ENCODE data around the gene ACOT8.
"Not testable (repeated sequence)": the region's sequence is repeated elsewhere in the genome, so short reads cannot be mapped to it uniquely, and the experiment has no call there.

ACOT8 gene

DNA sequence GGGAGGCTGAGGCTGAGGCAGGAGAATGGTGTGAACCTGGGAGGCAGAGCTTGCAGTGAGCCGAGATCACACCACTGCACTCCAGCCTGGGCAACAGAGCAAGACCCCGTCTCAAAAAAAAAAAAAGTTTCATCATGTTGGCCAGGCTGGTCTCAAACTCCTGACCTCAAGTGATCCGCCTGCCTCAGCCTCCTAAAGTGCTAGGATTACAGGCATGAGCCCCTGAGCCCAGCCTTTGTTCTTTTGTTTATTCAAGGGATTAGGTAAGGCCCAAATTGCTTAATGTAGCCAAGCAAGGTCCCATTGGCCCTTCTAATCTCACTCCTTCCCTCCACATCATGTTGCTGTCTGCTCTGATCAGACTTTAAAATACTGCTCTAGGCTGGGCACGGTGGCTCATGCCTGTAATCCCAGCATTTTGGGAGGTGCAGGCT is 27.5 kb downstream of the ACOT8 start:
- not testable (repeated sequence) for H3K36me3 ChIP-seq (ENCODE audit: control insufficient read depth in 1 of 2, insufficient read depth in 2 of 2, low read length in 2 of 2); H3K9ac ChIP-seq (ENCODE audit: low read depth in 1 of 2, low read length in 2 of 2); H3K4me3 ChIP-seq (ENCODE audit: low read depth in 1 of 2, low read length in 2 of 2); H3K9me3 ChIP-seq (ENCODE audit: control insufficient read depth in 1 of 2, low read length in 2 of 2); H3K27me3 ChIP-seq (ENCODE audit: control insufficient read depth in 1 of 2, insufficient read depth in 2 of 2, low read length in 2 of 2); H3K27ac ChIP-seq (ENCODE audit: low read depth, low read length)
- H3K4me1 ChIP-seq (ENCODE audit: control insufficient read depth in 1 of 2, insufficient read depth in 2 of 2, low read length in 2 of 2), result peaks cover 15 to 16% of the 10 kb centered on the region in 2 donors

DNA sequence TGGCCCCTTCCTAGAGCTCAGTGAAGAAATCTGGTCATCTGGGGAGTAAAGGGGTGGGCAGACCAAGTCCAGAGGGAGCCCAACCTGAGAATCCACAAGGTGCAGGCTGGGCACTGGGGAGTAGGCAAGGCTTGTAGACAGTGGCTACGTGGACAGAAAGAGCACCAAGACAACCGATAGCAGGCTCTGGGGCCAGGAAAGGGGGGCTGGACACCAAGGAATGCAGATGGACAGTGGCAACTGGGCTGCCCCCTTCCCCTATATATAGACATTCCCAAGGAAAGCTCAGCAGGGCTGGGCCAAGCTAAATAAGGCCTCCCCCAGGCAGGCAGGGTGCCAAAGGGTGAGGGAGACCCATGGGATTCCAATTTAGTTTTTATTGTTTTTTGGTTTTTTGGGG is 28.6 kb downstream of the ACOT8 start:
- no peaks in the 10 kb centered on the region for H3K27me3 ChIP-seq (ENCODE audit: control insufficient read depth in 1 of 2, insufficient read depth in 2 of 2, low read length in 2 of 2)
- no peaks in the 10 kb centered on the region for H3K9me3 ChIP-seq (ENCODE audit: control insufficient read depth in 1 of 2, low read length in 2 of 2)
- no peak overlapping the region for H3K27ac ChIP-seq (ENCODE audit: low read depth, low read length)
- H3K36me3 ChIP-seq (ENCODE audit: control insufficient read depth in 1 of 2, insufficient read depth in 2 of 2, low read length in 2 of 2), result no peaks in the 10 kb centered on the region
- peaks cover 10 to 18% of the 10 kb centered on the region in 2 donors for H3K4me1 ChIP-seq (ENCODE audit: control insufficient read depth in 1 of 2, insufficient read depth in 2 of 2, low read length in 2 of 2)
- H3K9ac ChIP-seq (ENCODE audit: low read depth in 1 of 2, low read length in 2 of 2), result no peak overlapping the region
- no peak overlapping the region for H3K4me3 ChIP-seq (ENCODE audit: low read depth in 1 of 2, low read length in 2 of 2)

DNA sequence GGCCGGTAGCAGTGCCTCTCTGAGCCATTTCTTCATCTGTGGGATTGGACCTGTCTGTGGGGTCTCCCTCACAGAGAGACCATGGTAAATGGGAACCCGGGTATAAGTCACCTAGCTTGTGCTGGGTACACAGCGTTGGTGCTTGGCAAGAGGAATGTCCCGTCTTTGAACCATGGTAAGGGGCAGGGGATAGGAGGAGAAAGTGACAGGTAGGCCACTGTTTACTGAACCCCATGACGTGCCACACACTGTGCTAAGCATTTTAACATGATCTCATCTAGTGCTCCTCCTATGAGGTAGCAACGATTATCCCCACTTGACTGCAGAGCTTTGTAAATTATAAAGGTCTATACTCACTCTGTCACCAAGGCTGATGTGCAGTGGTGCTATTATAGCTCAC is 29.5 kb downstream of the ACOT8 start:
- no peaks in the 10 kb centered on the region for H3K36me3 ChIP-seq (ENCODE audit: control insufficient read depth in 1 of 2, insufficient read depth in 2 of 2, low read length in 2 of 2)
- peaks cover 9 to 19% of the 10 kb centered on the region in 2 donors for H3K4me1 ChIP-seq (ENCODE audit: control insufficient read depth in 1 of 2, insufficient read depth in 2 of 2, low read length in 2 of 2)
- no peak overlapping the region for H3K4me3 ChIP-seq (ENCODE audit: low read depth in 1 of 2, low read length in 2 of 2)
- H3K27ac ChIP-seq (ENCODE audit: low read depth, low read length), result no peak overlapping the region
- H3K9me3 ChIP-seq (ENCODE audit: control insufficient read depth in 1 of 2, low read length in 2 of 2), result no peaks in the 10 kb centered on the region
- H3K9ac ChIP-seq (ENCODE audit: low read depth in 1 of 2, low read length in 2 of 2), result no peak overlapping the region
- peaks cover 0 to 3% of the 10 kb centered on the region in 2 donors for H3K27me3 ChIP-seq (ENCODE audit: control insufficient read depth in 1 of 2, insufficient read depth in 2 of 2, low read length in 2 of 2)

DNA sequence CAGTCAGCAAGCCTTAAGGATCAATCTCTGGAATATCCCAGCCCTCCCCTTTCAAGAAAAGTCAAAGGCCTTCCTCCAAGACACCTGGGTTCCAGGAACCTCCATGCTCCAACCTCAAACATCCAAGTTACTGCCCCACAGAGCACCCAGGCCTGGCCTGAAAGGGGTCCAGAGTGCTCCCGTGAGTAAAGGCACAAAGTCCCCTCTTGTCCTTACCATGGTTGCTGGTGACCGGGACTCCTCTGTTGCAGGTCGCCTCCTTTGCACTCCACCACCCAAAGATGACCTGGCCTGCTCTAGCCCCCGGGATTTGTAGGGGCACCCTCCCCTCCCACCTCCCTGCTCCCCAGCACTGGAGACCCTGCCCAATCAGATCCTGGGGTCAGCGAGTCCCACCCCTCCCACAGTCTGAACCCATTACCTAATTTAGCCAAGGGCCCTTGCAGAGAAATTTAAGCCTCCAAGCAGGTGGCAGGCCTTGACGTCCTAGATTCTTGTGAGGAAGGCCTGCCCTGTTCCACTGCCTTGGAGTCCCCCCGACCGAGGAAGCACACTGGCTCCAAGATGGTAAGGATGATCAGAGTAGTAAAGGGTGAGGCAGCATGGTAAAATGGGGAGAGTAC is 30.1 kb downstream of the ACOT8 start, which contains the start of gene TNNC2:
TNNC2 (minus strand) TSS at position 283 of the 623 bp plus-strand sequence; CDS start at position 219, 64 bp downstream.
- no peak within 1 kb of the TSS for H3K4me3 ChIP-seq (ENCODE audit: low read depth in 1 of 2, low read length in 2 of 2)
- no peaks in the 10 kb centered on the region for H3K36me3 ChIP-seq (ENCODE audit: control insufficient read depth in 1 of 2, insufficient read depth in 2 of 2, low read length in 2 of 2)
- no peaks in the 10 kb centered on the region for H3K9me3 ChIP-seq (ENCODE audit: control insufficient read depth in 1 of 2, low read length in 2 of 2)
- H3K9ac ChIP-seq (ENCODE audit: low read depth in 1 of 2, low read length in 2 of 2), result no peak within 1 kb of the TSS
- H3K27ac ChIP-seq (ENCODE audit: low read depth, low read length), result no peak within 1 kb of the TSS
- H3K4me1 ChIP-seq (ENCODE audit: control insufficient read depth in 1 of 2, insufficient read depth in 2 of 2, low read length in 2 of 2), result peaks cover 11 to 23% of the 10 kb centered on the region in 2 donors
- H3K27me3 ChIP-seq (ENCODE audit: control insufficient read depth in 1 of 2, insufficient read depth in 2 of 2, low read length in 2 of 2), result peaks cover 0 to 3% of the 10 kb centered on the region in 2 donors

DNA sequence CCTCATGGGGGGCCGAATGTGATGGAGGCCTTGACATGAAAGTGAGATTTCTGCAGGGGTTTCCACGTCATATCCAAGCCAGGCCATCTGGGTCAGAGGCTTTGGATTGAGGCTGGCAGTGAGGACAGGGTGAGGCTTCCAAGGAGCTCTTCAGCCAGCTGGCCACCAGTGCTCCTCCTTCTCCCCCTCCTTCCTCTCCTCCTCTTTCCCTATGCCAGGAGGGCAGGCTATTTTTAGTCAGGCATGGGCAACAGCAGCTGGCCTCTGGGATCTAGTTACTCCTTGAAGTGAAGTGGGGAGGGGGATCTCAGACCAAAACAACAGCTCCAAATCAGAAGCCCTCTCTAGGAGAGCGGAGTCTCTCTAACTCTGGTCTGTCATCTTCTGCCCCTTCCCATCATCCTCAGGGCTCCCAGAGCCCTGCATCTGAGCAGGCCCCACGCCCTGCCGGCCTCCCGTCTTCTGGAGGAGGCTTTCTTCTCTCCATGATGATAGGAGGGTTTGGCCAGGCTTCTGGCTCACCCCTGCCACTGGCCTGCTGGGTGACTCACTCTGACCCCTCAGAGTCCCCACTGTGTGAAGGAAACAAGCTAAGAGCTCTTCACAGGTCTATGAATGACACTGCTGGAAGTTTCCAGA is 30.7 kb downstream of the ACOT8 start:
- Histone ChIP-seq H3K4me3 (ENCODE audit: low read depth in 1 of 2, low read length in 2 of 2) (no peak overlapping the region), H3K27me3 (ENCODE audit: control insufficient read depth in 1 of 2, insufficient read depth in 2 of 2, low read length in 2 of 2) (peaks cover 0 to 3% of the 10 kb centered on the region in 2 donors), H3K4me1 (ENCODE audit: control insufficient read depth in 1 of 2, insufficient read depth in 2 of 2, low read length in 2 of 2) (peaks cover 11 to 30% of the 10 kb centered on the region in 2 donors), H3K9ac (ENCODE audit: low read depth in 1 of 2, low read length in 2 of 2) (no peak overlapping the region), H3K27ac (ENCODE audit: low read depth, low read length) (no peak overlapping the region), H3K36me3 (ENCODE audit: control insufficient read depth in 1 of 2, insufficient read depth in 2 of 2, low read length in 2 of 2) (no peaks in the 10 kb centered on the region), H3K9me3 (ENCODE audit: control insufficient read depth in 1 of 2, low read length in 2 of 2) (no peaks in the 10 kb centered on the region)

DNA sequence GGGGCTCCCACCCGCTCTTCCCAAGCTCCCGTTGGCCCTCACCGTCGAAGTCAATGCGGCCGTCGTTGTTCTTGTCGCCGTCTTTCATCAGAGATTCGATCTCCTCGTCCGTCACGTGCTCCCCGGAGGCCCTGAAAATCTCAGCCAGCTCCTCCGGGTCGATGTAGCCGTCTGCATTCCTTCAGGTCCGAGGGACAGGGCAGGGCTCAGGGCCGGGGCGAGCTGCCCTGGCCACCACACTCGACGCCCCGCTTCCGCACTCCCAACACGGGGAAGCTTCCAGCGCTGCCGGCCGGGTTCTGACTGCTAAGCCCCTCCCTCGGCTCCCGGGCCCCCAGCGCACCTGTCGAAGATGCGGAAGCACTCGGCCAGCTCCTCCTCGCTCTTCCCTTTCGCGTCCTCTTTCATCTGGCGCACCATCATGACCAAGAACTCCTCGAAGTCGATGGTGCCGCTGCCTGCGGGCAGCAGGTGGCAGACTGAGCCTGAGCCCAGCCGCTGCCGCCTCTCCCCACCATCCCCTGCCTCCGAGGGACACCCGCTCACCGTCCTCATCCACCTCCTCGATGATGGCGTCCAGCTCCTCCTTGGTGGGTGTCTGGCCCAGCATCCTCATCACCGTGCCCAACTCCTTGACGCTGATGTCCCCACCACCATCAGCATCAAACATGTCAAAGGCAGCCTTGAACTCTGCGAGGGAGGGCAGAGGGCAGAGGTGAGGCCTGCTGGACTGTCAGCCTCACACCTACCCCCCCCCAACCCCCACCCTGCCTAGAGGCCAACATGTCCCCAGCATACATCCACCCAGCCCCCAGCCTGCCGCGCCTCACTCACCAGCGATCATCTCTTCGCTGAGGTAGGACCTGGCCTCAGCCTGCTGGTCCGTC is 33.0 kb downstream of the ACOT8 start:
- Histone ChIP-seq H3K27me3 (ENCODE audit: control insufficient read depth in 1 of 2, insufficient read depth in 2 of 2, low read length in 2 of 2) (peaks cover 0 to 3% of the 10 kb centered on the region in 2 donors), H3K9ac (ENCODE audit: low read depth in 1 of 2, low read length in 2 of 2) (peak overlapping the region in 1 of 2 donors; percentile 32), H3K27ac (ENCODE audit: low read depth, low read length) (no peak overlapping the region), H3K4me3 (ENCODE audit: low read depth in 1 of 2, low read length in 2 of 2) (peak overlapping the region; percentile 56 to 61), H3K9me3 (ENCODE audit: control insufficient read depth in 1 of 2, low read length in 2 of 2) (no peaks in the 10 kb centered on the region), H3K36me3 (ENCODE audit: control insufficient read depth in 1 of 2, insufficient read depth in 2 of 2, low read length in 2 of 2) (no peaks in the 10 kb centered on the region), H3K4me1 (ENCODE audit: control insufficient read depth in 1 of 2, insufficient read depth in 2 of 2, low read length in 2 of 2) (peaks cover 11 to 31% of the 10 kb centered on the region in 2 donors)

DNA sequence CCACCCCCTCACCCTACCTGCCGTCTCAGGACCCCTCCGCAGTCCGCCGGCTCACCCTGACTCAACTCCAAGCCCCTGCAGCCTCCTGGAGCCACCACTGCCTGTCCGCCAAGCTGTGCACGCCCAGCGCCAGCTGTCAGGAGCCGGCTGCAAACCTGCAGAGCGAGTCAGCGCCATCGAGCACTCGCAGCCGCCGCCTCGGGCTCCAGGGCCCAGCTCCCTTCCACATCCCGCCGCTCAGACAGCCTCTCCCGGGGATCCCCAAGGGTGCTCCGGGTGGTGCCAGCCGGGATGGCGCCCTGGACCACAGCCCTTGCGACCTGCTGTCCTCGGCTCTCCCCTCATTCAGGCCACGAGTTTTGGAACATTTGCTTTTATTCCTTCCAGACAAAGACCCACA is 34.3 kb downstream of the ACOT8 start:
- H3K36me3 ChIP-seq (ENCODE audit: control insufficient read depth in 1 of 2, insufficient read depth in 2 of 2, low read length in 2 of 2), result no peaks in the 10 kb centered on the region
- H3K9me3 ChIP-seq (ENCODE audit: control insufficient read depth in 1 of 2, low read length in 2 of 2), result no peaks in the 10 kb centered on the region
- H3K9ac ChIP-seq (ENCODE audit: low read depth in 1 of 2, low read length in 2 of 2), result no peak overlapping the region
- H3K27ac ChIP-seq (ENCODE audit: low read depth, low read length), result no peak overlapping the region
- peaks cover 11 to 31% of the 10 kb centered on the region in 2 donors for H3K4me1 ChIP-seq (ENCODE audit: control insufficient read depth in 1 of 2, insufficient read depth in 2 of 2, low read length in 2 of 2)
- peak overlapping the region; percentile 40 to 42 for H3K4me3 ChIP-seq (ENCODE audit: low read depth in 1 of 2, low read length in 2 of 2)
- peaks cover 0 to 3% of the 10 kb centered on the region in 2 donors for H3K27me3 ChIP-seq (ENCODE audit: control insufficient read depth in 1 of 2, insufficient read depth in 2 of 2, low read length in 2 of 2)

DNA sequence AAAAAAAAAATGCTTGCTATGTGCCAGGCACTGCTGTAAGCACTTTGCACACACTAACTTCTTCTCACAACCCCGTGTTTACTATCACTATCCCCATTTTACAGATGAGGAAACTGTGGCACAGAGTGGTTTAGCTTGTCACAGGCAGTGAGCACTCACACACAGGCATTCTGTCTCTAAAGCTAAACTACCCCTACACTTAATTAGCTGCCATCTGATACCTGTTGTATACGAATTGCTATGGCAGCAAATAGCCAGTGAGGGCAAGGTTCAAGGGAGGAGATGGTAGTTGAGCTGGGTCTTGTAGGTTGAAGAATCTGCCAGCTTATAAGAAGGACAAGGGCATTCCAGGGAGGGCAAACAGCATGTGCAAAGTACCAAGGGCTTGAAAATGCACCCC is 35.2 kb downstream of the ACOT8 start:
- Histone ChIP-seq H3K27ac (ENCODE audit: low read depth, low read length) (no peak overlapping the region), H3K9ac (ENCODE audit: low read depth in 1 of 2, low read length in 2 of 2) (no peak overlapping the region), H3K4me3 (ENCODE audit: low read depth in 1 of 2, low read length in 2 of 2) (peak overlapping the region in 1 of 2 donors; percentile 1), H3K9me3 (ENCODE audit: control insufficient read depth in 1 of 2, low read length in 2 of 2) (no peaks in the 10 kb centered on the region), H3K27me3 (ENCODE audit: control insufficient read depth in 1 of 2, insufficient read depth in 2 of 2, low read length in 2 of 2) (peaks cover 0 to 3% of the 10 kb centered on the region in 2 donors), H3K4me1 (ENCODE audit: control insufficient read depth in 1 of 2, insufficient read depth in 2 of 2, low read length in 2 of 2) (peaks cover 11 to 31% of the 10 kb centered on the region in 2 donors), H3K36me3 (ENCODE audit: control insufficient read depth in 1 of 2, insufficient read depth in 2 of 2, low read length in 2 of 2) (no peaks in the 10 kb centered on the region)

DNA sequence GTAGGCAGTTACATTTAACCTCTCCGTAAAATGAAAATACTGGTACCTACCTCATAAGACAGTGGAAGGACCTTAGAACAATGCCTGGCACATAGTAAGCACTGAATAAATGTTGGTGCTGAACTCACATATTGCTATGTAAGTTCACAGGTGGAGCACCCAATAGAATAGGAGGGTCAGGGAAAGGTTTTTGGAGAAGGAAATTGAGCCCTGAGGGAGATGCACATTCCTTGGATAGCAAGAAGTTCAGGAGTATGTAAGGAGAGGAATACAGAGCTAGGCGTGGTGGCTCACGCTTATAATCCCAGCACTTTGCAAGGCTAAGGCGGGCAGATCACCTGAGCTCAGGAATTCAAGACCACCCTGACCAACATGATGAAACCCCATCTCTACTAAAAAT is 37.7 kb downstream of the ACOT8 start:
- Histone ChIP-seq H3K4me1 (ENCODE audit: control insufficient read depth in 1 of 2, insufficient read depth in 2 of 2, low read length in 2 of 2) (peaks cover 11 to 32% of the 10 kb centered on the region in 2 donors), H3K27me3 (ENCODE audit: control insufficient read depth in 1 of 2, insufficient read depth in 2 of 2, low read length in 2 of 2) (peaks cover 0 to 3% of the 10 kb centered on the region in 2 donors)

DNA sequence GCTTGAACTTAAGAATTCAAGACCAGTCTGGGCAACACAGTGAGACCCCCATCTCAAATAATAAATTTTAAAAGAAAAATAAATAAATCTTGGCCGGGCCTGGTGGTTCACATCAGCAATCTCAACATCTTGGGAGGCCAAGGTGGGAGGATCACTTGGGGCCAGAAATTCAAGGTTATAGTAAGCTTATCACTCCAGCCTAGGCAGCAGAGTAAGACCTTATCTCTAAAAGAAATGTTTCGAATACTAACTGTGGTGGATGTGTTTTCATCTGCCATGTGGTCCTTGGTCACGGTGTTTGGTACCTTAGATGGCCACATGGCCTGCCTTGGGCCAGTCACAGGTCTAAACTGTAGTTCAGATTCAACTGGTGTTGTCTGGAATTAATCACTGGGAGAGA is 39.0 kb downstream of the ACOT8 start:
- peaks cover 0 to 4% of the 10 kb centered on the region in 2 donors for H3K36me3 ChIP-seq (ENCODE audit: control insufficient read depth in 1 of 2, insufficient read depth in 2 of 2, low read length in 2 of 2)
- no peak overlapping the region for H3K27ac ChIP-seq (ENCODE audit: low read depth, low read length)
- no peak overlapping the region for H3K4me3 ChIP-seq (ENCODE audit: low read depth in 1 of 2, low read length in 2 of 2)
- no peak overlapping the region for H3K9ac ChIP-seq (ENCODE audit: low read depth in 1 of 2, low read length in 2 of 2)
- H3K27me3 ChIP-seq (ENCODE audit: control insufficient read depth in 1 of 2, insufficient read depth in 2 of 2, low read length in 2 of 2), result peaks cover 0 to 1% of the 10 kb centered on the region in 2 donors
- no peaks in the 10 kb centered on the region for H3K9me3 ChIP-seq (ENCODE audit: control insufficient read depth in 1 of 2, low read length in 2 of 2)
- peaks cover 12 to 25% of the 10 kb centered on the region in 2 donors for H3K4me1 ChIP-seq (ENCODE audit: control insufficient read depth in 1 of 2, insufficient read depth in 2 of 2, low read length in 2 of 2)

More for the DNA sequence above, 37.7 kb downstream of the ACOT8 start:
- H3K36me3 ChIP-seq (ENCODE audit: control insufficient read depth in 1 of 2, insufficient read depth in 2 of 2, low read length in 2 of 2), result peaks cover 0 to 4% of the 10 kb centered on the region in 2 donors
- no peak overlapping the region for H3K27ac ChIP-seq (ENCODE audit: low read depth, low read length)
- H3K4me3 ChIP-seq (ENCODE audit: low read depth in 1 of 2, low read length in 2 of 2), result no peak overlapping the region
- H3K9ac ChIP-seq (ENCODE audit: low read depth in 1 of 2, low read length in 2 of 2), result no peak overlapping the region
- no peaks in the 10 kb centered on the region for H3K9me3 ChIP-seq (ENCODE audit: control insufficient read depth in 1 of 2, low read length in 2 of 2)

Measured in duodenal mucosa (tissue), 2 donors.